ENCODE measurements around the gene KCNN1. TPM values are rescaled to one million over a fixed set of nuclear protein-coding genes. Genes with fewer than 3 reads are reported as not detected.

Gene KCNN1
- total and polyA plus RNA-seq, 2 of the 13 experiments (the other 11 are each of a cell fraction or from before 2014, with no cell fraction given): 0.04 TPM; not detected in 1

- TF ChIP-seq ZNF574 (CRISPR knock-in tag; IDR thresholded peaks at IDR 0.05) (0 out of 2 replicates have a peak, but pooled peaks have one; percentile 42), FOXA3 (CRISPR knock-in tag; IDR thresholded peaks at IDR 0.05) (0 out of 2 replicates have a peak, but pooled peaks have one; percentile 14), HNRNPL (IDR thresholded peaks at IDR 0.05; ENCODE audit: low read depth, low read length) (peak; percentile 90), MEIS1 (CRISPR knock-in tag; IDR thresholded peaks at IDR 0.05; ENCODE audit: borderline replicate concordance) (peak; percentile 34; the same call in 1 of the 2 replicates), MNT (IDR thresholded peaks at IDR 0.05) (no peak), NONO (IDR thresholded peaks at IDR 0.05) (no peak), NONO (CRISPR knock-in tag; conservative IDR thresholded peaks at IDR 0.05) (peak; percentile 61; the same call in 1 of the 2 replicates), CTCF (CRISPR knock-in tag; IDR thresholded peaks at IDR 0.05) (peak; percentile 99), ZNF343 (CRISPR knock-in tag; IDR thresholded peaks at IDR 0.05) (no peak), NR2F2 (IDR thresholded peaks at IDR 0.05; ENCODE audit: borderline replicate concordance, low read depth) (peak; percentile 28; the same call in 1 of the 2 replicates), ZKSCAN8 (CRISPR knock-in tag; IDR thresholded peaks at IDR 0.05; ENCODE audit: borderline replicate concordance) (no peak), NFKBIZ (CRISPR knock-in tag; IDR thresholded peaks at IDR 0.05) (no peak), ZSCAN21 (CRISPR knock-in tag; IDR thresholded peaks at IDR 0.05; ENCODE audit: borderline replicate concordance) (peak; percentile 57; the same call in 1 of the 2 replicates), BCLAF1 (IDR thresholded peaks at IDR 0.05) (no peak), HOXA5 (CRISPR knock-in tag; IDR thresholded peaks at IDR 0.05) (no peak), ZNF281 (CRISPR knock-in tag; IDR thresholded peaks at IDR 0.05; ENCODE audit: borderline replicate concordance) (no peak), HNF4G (IDR thresholded peaks at IDR 0.05; ENCODE audit: borderline replicate concordance, low read depth, low read length) (no peak), HNF4G (CRISPR knock-in tag; IDR thresholded peaks at IDR 0.05; ENCODE audit: borderline replicate concordance, low read depth) (0 out of 2 replicates have a peak, but pooled peaks have one; percentile 41)
These were observed 30.0 kb downstream of the KCNN1 start (continued) for GRCh38 chr19:17996826-17997316.
